ENCODE results near the gene CTNNA2.

CTNNA2 gene

DNA sequence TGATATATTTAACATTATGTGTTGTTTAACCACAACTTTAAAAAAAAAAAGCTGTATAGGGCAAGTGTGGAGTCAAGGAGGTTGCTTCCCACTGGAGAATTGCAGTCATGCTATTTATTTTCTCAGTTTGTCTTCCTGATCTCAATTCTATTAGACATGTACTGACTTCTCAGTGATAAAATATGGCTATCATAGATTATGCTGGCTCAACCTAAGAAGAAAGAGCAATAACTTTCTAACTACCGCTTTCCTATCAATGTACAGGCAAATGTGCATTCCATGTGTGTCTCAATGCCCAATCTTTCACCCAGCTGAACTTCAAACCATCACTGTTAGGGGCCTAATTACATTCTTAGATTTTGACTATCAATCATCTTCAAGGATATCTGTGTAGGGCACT lies 201.4 kb downstream of the CTNNA2 start:
- DNase-seq: no peak

DNA sequence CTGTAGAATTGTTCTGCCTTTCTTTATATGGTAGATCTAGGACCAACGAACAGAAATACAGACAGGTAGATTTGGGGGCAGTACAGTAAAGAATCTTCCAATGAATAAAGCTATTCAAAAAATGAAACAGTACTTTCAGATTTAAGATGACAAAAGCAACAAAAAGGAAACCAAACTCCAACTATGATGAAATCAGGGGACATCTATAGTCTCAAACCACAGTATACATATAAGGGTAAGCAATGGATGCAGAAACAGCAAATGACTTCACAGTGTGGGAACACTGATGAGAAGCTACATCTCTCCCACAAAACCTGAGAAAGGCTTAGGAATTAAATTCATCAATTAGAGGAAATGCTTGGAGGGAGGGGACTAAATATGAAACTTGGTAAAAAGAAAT lies 202.5 kb downstream of the CTNNA2 start:
- DNase-seq: no peak

DNA sequence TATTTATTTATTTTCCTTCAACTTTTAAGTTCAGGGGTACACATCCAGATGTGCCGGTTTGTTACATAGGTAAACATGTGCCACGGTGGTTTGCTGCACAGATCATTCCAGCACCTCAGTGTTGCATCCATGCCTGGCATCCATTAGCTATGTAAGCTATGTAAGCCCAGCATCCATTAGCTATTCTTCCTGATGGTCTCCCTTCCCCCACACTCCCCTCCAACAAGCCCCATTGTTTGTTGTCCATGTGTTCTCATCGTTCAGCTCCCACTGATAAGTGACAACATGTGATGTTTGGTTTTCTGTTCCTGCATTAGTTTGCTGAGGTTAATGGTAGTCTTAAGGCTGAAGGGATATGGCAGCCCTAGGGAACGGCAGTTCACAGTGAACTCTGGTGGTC lies 203.4 kb downstream of the CTNNA2 start:
- DNase-seq: no peak

DNA sequence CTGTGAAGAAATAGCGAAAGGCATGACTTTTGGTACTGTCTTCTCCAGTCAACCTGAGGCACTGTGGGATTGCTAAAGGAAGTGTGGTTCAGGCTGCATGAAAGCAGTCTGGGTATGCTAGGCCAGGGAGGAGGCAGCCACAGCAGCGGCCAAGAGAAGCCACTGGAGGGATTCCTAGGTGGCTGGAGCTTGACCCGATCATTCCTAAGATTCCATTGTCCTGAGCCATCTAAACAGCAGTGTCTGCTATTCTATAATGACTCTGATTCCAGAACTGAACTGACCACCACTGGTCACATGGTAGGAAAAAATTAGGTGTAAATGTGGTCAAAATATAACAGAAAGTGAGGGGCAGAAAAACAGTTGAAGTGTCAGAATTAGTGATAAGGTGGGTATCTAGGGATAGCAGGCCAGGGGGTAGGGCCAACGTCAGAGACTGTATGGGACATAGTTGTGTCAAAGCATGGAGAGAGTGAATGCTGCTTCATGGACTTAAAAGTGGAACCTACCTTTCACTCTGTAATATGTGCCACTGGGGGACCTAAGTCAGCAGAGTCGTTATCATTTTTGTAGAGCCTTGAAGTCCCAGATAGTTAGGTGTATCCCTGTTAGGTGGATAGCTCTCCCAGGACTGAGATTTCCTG lies 204.6 kb downstream of the CTNNA2 start:
- DNase-seq: no peak

DNA sequence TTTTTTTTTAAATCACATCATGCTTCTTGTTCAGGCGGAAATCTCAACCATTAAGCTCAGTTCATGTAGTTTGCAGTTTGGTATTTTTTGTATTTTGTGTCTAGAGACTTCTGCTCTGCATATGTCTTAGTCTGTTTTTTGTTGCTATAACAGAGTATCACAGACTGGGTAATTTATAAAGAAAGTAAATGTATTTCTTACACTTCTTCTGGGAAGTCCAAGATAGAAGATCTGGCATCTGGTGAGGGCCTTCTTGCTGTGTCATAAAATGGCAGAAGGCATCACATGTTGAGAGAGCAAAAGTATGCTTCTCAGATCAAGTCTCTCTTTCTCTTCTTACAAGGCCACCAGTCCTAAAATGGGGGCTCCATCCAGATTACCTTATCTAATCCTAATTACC lies 208.2 kb downstream of the CTNNA2 start:
- DNase-seq: no peak

DNA sequence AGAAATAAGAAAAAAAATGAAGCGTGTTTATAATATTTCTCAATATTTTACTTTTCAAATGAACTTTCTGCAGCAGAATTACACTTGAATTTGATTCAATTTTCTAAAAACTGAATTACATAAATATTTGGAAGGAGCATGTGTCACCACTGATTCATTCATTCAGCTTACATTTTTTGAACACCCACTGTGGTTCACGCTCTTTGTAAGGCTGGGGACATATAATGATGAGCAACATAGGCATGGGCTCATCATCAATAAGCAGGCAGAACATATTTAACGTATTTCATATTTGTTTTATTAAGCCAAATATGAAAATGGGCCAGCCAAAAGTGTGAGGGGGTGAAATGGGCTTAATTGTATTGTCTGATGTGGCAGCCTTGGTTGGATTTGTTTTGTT lies 209.1 kb downstream of the CTNNA2 start:
- DNase-seq: no peak

DNA sequence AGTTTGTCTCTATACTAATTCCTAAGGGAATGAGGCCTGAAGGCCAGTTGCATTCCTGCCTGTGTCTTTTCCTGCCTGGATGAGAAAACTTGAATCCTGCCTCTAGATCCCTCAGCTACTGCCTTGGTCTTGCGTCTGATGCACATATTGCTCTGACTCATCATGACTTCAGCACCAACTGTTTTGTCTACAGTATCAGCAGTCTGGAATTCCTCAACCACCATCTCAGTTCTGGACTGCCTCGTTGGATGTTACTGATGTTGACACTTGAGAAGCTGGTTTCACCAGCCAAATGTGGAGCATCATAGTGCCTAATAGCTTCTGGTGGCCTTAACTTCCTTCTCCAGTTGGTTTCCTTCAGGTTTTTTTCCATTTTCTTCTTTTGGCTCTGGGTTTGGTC lies 211.0 kb downstream of the CTNNA2 start:
- DNase-seq: no peak

DNA sequence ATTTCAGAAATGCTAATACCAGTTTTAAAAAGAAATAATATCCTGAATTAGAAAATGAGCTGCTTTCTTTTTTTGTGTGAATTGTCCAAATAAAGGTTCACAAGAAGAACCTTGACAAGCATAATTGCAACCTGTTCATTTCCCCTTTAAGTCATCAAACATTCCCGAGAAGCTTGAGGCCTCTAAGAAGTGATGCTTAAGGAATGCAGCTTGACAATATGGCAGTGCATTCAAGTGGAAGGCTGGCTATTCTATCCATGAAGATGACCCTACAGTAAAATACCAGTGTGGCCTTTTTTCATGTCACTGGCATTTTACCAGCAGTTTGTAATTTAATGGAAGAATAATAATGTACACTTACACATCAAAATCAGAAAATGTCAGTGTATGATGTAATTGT lies 216.7 kb downstream of the CTNNA2 start:
- DNase-seq: no peak

DNA sequence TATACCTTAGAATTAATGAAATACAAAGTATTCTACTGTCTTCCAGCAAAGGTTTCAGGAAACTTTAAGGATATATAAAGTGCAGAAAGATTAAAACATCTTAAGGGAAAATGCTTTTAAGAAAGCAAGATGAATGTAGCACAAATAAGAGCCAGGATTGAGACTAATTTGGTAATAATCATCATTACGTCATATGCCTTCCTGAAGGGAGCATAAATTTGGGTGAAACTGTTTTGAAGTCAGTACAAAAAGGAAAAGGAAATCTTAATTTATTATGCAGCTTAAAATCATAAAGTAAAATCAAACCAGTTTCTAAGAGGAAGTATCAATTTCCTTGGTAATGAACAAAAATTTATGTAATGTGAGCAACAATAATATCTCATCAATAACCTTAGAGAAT lies 221.7 kb downstream of the CTNNA2 start:
- no peak for DNase-seq

DNA sequence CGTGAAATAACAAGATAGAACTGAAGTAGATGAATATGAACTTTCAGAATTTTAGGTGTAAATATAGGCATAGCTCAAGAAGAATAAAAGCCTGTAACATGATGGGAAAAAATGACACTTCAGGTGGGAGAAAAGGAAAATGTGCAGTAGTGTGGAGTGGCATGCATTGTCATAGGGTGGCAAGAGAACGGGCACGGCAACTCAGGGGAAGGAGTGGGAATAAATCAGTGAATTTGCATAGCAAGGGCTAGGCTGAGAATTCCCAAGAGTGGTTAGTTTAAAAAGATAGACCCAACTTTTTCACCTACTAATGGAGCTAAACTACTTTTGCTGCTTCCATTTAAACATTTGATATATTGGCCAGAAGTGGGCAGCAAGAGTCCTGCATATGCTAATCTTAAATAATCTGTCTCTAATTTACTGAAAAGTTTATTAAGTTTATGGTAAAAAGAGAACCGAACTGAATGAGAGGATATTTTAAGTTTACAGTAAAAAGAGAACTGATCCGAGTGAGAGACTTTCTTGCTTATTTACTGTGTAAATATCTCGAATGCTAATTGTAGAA lies 228.1 kb downstream of the CTNNA2 start:
- DNase-seq: no peak

DNA sequence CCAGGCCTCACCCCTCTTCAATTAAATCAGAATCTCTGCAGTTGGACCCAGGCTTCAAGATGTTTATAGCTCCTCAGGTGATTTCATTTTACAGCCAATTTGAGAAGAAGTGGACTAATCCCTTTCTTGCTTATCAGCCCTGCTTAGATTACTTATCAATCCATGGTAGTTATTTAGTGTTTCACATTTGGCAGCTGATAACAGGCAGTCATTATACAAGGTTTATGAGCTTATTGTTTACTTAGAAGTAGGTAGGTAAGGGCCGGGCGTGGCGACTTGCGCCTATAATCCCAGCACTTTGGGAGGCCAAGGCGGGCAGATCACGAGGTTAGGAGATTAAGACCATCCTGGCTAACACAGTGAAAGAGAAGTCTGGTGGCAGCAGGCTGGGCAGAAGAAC lies 237.5 kb downstream of the CTNNA2 start:
- no peak for DNase-seq

DNA sequence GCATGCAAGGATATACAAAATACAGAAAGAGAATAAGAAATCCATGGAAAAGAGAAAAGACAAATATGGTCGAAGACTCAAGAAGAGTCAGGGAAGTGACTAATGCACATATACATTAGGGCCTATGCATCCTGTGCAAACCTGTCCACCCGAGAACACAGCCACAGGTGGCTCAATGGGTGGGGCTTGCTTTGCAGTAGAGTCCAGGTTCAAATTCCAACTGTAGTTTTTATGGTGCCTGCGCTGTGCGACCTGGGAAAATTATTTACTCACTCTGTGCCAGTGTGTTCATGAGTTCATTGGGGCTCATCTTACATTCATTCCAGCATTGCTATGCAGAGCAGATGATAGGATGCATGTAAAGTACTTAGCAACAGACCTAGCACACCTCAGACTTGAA lies 244.7 kb downstream of the CTNNA2 start:
- no peak for DNase-seq

DNA sequence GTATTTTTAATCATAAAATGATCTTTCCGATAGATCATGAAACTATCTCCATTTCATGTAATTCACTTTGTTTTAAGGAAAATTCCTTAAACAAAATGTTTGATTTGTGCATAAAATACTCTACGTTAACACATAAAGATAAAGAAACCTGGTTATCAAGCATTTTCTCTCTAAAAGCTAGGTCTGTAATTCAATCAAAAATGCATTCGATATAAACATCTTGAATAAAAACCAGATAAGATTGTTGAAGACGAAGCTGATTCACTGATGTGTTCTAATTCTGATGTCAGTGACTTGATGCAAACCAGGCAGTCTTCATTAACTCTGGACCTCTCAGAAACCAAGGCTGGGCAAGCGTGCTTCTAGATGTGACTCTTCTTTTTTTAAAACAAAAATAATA lies 245.2 kb downstream of the CTNNA2 start:
- no peak for DNase-seq

DNA sequence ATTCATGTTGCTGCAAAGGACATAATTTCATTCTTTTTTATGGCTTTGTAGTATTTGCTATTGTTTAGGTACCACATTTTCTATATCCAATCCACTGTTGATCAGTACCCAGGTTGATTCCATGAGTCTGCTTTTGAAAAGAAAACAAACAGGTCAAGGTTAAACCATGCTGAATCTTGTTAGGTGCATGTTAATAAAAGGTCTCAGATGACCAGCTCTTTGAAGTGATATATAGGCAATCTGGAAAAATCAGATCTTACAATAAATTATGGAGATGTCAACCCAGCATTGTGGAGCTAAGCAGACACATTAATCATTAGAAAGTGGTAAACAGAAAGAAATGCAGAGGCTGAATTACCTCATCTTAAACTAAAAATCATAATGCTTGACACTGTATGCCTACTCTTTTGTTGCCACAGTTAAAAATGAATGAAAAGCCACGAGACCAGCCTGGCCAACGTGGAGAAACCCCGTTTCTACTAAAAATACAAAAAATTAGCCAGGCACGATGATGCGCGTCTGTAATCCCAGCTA lies 246.0 kb downstream of the CTNNA2 start:
- DNase-seq: no peak

DNA sequence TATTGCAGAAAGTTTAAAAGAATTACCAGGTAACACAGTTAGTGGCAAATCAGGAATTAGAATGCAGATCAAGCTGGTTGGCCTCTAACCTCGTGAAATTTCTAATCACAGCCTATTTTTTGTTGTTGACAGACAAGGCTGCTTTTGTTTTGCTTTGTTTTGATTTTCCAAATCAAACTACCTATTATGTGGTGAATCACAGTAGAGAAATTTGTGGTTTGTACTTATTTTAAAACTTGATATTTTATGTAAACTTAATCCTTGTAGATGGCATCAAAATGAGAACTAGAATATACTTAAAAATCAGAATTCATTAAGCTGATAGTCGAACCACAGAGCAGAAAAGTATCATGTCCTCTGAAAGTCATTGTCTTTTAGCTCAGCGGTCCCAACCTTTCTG lies 258.1 kb downstream of the CTNNA2 start:
- no peak for DNase-seq

DNA sequence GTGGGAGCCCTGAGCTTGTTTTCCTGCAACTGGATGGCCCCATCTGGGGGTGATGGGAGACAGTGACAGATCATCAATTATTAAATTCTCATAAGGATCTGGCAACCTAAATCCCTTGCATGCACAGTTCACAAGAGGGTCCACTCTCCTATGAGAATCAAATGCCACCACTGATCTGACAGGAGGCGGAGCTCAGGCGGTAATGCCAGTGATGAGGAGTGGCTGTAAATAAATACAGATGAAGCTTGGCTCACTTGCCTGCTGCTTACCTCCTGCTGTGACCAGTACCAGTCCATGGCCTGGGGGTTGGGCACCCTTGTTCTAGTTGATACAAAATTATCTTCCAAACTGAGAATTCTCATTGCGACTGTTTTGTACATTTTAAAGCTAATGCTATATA lies 258.6 kb downstream of the CTNNA2 start:
- no peak for DNase-seq

DNA sequence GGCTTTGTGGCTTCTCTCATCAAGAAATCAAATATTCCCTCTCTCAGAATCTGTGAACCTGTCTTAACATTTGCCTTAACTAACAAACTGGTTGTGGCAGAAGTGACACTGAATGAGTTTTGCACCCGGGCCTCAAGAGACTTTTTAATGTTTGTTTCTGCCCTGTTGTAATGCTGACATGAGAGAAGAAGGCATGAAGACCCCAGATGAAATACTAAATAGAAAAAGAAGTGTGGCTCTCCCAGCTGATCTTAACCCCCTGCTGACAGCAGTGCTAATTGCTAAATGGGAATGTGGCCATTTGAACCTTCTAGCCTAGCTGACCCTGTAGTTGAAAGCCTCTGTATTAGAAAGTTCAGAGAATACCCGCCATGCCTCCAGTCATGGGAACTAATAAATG lies 261.2 kb downstream of the CTNNA2 start:
- no peak for DNase-seq

DNA sequence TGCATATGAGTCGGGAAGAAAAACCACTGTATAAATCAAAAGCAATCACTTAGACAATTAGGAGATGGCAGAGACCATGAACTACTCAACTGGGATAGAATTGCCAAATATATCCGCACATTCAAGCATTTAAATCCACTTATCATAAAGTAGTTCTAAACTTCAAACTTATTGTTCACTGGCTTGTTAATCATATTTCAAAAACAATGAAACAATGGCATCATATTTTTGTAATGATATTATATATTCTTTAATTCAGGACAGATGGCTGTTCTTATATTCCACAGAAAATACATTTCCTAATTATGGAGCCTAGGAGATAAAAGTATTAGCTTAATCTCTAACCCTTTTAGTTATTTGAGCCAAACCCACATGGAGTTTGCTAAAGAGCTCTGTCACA lies 263.6 kb downstream of the CTNNA2 start:
- DNase-seq: no peak

DNA sequence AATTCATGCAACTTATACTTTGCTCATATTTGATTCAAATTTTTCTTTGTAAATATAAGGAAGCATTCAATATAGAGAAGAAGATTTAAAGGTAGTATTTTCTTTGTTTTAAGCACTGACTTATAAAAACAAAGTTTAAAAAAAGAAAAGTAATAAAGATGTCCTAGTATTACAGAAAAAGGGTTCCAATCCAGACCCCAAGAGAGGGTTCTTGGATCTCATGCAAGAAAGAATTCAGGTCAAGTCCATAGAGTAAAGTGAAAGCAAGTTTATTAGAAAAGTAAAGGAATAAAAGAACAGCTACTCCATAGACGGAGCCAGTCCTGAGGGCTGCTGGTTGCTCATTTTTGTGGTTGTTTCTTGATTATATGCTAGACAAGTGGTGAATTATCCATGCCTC lies 267.9 kb downstream of the CTNNA2 start:
- DNase-seq: no peak

DNA sequence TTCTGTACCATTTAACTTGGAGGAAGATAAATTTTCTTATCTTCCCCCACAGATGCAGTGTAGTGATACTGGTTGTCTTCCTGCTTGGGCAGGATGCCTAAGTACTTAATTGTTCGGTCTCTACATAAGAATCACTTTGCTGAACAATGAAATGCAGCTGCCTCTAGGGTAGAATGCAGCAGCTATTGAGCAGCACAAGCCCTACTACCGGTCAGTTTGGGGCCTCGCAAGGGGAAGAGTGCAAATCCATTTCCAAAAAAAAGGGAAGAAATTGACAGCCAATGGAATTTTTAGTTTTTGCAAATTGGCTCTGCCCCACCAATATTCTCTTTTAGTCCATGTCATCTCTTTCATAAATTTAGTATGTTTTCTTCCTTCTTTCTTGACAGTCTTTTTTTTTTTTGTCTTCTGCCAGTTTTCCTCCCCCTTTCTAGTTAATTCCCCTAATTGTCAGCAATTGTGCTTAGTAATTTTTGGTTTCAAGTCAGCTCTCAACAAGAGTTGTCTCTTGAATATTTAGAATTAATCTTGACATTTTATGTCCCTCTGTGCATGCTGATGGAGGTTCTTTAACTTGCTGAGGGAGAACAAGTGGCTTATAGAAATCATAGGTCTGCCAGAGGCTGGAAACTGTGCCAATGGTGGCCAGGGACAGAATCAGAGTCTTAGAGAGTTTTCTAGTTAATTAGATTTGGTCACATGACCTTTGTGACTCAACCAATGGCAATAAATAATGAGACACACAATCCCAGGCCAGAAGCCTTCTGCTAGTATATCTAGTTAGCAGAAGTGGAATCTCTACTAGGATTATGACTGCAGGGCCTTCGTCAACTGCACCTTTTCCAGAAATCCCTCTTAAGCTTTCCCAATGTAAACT lies 270.0 kb downstream of the CTNNA2 start:
- DNase-seq: no peak

DNA sequence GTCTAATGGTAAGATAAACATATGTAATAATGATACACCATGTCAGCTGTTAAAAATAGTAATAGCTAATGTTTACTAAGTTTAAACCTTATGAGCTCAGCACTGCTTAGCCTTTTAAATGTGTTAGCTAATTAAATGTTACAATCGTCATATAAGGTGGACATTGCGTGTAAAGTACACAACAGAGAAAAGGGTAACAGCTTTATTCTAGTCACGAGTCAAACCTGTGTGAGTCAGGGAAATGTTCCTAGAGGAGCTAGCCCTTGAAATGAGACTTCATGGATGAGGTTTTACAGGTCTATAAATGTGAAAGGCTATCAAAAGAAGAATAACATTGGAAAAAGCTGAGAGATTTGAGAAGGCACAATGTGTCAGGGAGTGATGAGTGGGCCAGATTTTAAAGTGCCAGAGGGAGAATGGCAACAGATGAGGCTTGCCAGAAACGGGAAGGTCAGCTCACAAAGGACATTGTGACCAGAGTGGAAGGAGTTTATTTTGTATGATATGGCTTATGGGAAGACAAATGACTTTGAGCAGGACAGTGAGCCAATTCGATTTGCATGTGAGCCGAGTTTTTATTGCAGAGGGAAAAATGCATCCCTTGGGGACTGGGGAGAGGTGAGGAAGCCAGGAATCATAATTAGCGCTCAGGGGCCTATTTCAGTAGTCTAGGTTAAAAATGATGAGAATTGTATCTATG lies 276.3 kb downstream of the CTNNA2 start:
- no peak for DNase-seq

DNA sequence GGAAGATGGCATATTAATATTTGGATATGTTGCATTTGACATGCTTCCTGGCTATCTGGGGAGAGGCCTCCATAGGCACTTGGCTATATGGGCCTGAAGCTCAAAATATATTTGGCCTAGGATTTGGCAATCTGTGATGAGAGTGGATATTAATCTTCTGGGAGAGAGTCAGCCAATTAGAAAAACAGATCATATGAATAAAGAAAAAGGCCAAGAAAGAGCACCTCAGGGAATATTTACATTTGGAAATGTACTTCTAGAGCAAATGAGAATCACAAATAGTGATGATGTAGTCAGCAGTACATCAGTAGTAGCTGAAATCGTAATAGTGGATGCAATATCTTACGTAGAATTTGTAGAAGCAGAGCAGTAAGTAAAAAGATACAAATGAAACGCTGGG lies 277.0 kb downstream of the CTNNA2 start:
- DNase-seq: no peak

DNA sequence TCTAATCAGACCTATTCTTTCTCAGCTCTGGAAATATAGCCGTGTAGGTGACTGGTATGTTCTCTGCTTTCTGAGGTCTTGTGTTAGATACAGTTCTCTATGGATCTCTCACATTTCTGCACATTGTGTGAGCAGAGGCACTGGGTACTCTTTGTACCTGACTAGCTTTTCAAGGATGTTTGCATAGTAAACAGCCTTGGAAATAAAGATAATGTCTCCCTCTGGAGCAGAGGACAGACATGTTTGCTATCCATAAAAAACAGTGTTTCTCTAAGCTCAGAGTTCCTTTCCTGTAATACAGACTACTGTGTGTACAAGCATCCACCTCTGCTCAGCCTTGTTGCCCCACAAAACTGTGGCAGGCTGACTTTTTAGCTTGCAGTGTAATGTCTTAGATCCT lies 279.2 kb downstream of the CTNNA2 start:
- DNase-seq: no peak

DNA sequence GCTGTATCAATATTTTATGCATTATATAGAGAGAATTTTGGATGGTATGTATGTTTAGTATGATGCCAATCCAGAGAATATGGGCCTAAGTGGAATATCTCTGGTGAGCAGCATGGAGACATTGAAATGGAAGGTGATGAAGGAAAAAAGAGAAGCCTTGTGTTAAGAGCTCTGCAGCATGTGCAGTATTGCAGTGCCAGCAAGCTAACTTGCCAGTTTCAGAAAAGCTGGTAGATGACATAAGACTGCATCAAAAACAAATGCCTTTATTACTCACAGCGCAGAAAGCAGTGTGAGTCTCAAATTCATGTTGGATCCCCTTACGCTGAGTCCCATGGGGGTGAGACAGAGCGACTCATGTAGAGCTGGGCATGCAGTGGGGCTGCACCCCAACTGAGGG lies 280.2 kb downstream of the CTNNA2 start:
- DNase-seq: no peak
